Measurements from ENCODE around the gene TFDP2. TPM values are rescaled to one million over a fixed set of nuclear protein-coding genes. Genes with fewer than 3 reads are reported as not detected.

Gene TFDP2
- total and polyA plus RNA-seq, 7 donors = 5.5 to 46.9 (median 29.7) TPM

DNA sequence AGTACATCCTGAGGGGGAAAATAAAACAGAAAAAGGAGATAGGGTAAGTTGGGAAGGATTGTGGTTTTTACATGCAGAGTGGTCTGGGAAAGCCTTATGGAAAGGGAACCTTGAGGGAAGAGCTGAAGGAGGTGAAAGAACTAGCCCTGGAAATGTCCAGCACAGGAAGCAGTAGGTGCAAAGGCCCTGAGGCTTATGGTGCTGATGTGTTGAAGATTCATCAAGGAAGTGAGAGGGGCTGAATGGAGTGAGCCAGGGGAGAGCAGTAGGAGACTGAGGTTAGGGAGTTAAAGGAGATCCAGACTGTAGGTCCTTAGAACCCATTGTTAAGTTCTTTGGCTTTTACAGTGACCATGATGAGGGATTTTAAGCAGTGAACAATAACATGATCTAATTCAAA is 239.9 kb downstream of the TFDP2 start:
- H3K4me3 ChIP-seq = no peak overlapping the region
- H3K27ac ChIP-seq = no peak overlapping the region
- TF ChIP-seq CTCF (IDR thresholded peaks at IDR 0.05) = no peak
- H3K4me1 ChIP-seq = no peaks in the 10 kb centered on the region
- intact Hi-C loops (cut with DNase I) = no loop called here
- ATAC-seq (no peak), DNase-seq (no peak)
- H3K9me3 ChIP-seq = no peaks in the 10 kb centered on the region
- H3K27me3 ChIP-seq (ENCODE audit: insufficient read depth in 3 of 3, low read length in 2 of 3) = no peaks in the 10 kb centered on the region
- peaks cover 2 to 73% of the 10 kb centered on the region in 2 donors for H3K36me3 ChIP-seq (ENCODE audit: insufficient read depth in 1 of 2, low read depth in 1 of 2)

- no peak for TF ChIP-seq CTCF (IDR thresholded peaks at IDR 0.05)
- WGBS, 3 donors = 91 to 97% (median 95%) methylated on average over 2 of the region's 2 CpGs
- H3K4me3 ChIP-seq = no peak overlapping the region
- no peaks in the 10 kb centered on the region for H3K4me1 ChIP-seq
- H3K9me3 ChIP-seq = no peaks in the 10 kb centered on the region
- no peak for ATAC-seq
- no peak for DNase-seq
- H3K27me3 ChIP-seq (ENCODE audit: insufficient read depth in 3 of 3, low read length in 2 of 3) = no peaks in the 10 kb centered on the region
- H3K36me3 ChIP-seq (ENCODE audit: insufficient read depth in 1 of 2, low read depth in 1 of 2) = peaks cover 0 to 61% of the 10 kb centered on the region in 2 donors
- intact Hi-C loops (cut with DNase I) = no loop called here
- no peak overlapping the region for H3K27ac ChIP-seq
Observed at GRCh38 chr3:141905129-141905528, 244.2 kb downstream of the TFDP2 start.

DNA sequence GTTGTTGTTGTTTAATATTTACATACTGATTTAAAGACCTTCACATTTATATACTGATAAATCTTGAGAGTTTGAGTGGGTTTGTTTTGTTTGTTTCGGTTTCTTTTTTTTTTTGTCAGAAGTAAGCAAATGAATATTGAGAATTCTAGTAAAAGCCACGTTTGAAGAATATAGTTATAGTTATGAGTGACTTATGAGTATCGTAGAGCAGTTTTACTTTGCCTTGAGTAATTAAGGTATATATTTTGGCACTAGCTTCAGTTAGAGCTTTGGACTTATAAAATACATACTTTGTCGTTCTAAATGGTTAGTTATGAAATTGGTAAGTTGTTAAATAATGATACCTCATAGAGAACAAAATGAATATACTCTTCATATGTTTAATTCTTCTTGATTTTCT is 245.1 kb downstream of the TFDP2 start:
- Histone ChIP-seq H3K4me3 (no peak overlapping the region), H3K27ac (no peak overlapping the region), H3K36me3 (ENCODE audit: insufficient read depth in 1 of 2, low read depth in 1 of 2) (peaks cover 0 to 52% of the 10 kb centered on the region in 2 donors), H3K27me3 (ENCODE audit: insufficient read depth in 3 of 3, low read length in 2 of 3) (no peaks in the 10 kb centered on the region), H3K9me3 (no peaks in the 10 kb centered on the region), H3K4me1 (no peaks in the 10 kb centered on the region)
- DNase-seq (no peak), ATAC-seq (no peak)
- 79 to 91% (median 89%) methylated on average over 4 of the region's 4 CpGs for WGBS, 3 donors
- intact Hi-C loops (cut with DNase I) = no loop called here
- TF ChIP-seq CTCF (IDR thresholded peaks at IDR 0.05) = no peak

GRCh38 chr3:141901914-141902313 is 247.4 kb downstream of the TFDP2 start:
- 83 to 91% (median 85%) methylated on average over 2 of the region's 2 CpGs for WGBS, 3 donors
- no peak for TF ChIP-seq CTCF (IDR thresholded peaks at IDR 0.05)
- H3K4me3 ChIP-seq = no peak overlapping the region
- no peak for ATAC-seq
- no peak for DNase-seq
- no peaks in the 10 kb centered on the region for H3K27me3 ChIP-seq (ENCODE audit: insufficient read depth in 3 of 3, low read length in 2 of 3)
- H3K36me3 ChIP-seq (ENCODE audit: insufficient read depth in 1 of 2, low read depth in 1 of 2) = peaks cover 0 to 29% of the 10 kb centered on the region in 2 donors
- no peaks in the 10 kb centered on the region for H3K4me1 ChIP-seq
- H3K27ac ChIP-seq = no peak overlapping the region
- intact Hi-C loops (cut with DNase I) = no loop called here
- no peaks in the 10 kb centered on the region for H3K9me3 ChIP-seq

- no peaks in the 10 kb centered on the region for H3K9me3 ChIP-seq
- WGBS, 3 donors = 96 to 100% (median 97%) methylated on average over 3 of the region's 3 CpGs
Observed at GRCh38 chr3:141900343-141900742, 249.0 kb downstream of the TFDP2 start.

More at GRCh38 chr3:141900343-141900742, 249.0 kb downstream of the TFDP2 start:
- no peak for ATAC-seq
- Histone ChIP-seq H3K4me1 (no peaks in the 10 kb centered on the region), H3K27me3 (ENCODE audit: insufficient read depth in 3 of 3, low read length in 2 of 3) (no peaks in the 10 kb centered on the region), H3K4me3 (no peak overlapping the region), H3K27ac (no peak overlapping the region), H3K36me3 (ENCODE audit: insufficient read depth in 1 of 2, low read depth in 1 of 2) (peaks cover 0 to 16% of the 10 kb centered on the region in 2 donors)
- DNase-seq = no peak
- TF ChIP-seq CTCF (IDR thresholded peaks at IDR 0.05) = no peak
- intact Hi-C loops (cut with DNase I) = no loop called here

Data from psoas muscle (tissue), 8 donors.